ENCODE results near the gene AKAP13.

The AKAP13 gene

DNA sequence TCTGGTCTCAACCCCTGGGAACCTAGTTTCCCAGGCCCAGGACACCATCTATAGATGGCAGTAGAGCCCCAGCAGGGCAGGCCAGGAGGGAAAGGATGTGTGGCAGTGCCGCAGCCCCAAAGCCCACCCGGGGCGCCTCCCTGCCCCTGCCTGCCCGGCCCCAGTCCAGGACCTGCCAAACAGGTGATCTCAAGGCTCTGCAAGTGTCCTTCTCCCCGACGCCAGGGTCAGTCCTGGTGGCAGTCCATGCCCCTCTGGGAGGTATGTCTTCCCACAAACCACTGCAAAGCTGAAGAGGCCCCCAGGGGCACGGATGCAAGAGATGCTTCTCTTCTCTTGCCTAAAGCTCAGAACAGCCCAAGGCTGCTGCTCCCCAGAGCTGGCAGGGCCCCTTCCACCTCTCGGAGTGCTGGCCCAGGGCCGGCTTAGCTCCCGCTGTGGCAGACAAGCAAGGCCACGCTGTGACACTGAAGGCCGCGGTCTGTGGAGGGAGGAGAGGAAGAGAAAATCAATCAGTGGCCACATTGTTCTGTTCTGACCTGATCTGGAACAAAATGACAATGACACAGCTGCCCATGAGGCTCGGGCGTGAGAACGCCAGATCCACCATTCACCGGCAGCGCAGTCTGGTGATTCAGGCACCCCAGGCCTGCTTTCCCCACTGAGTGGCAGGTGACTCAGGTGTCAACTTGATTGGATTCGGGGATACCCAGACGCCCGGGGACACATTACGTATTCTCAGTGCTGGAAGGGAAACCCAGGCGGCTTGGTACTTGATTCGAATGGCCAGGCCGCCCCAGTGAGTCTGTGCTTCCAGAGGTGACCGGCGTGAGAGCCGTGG, 380.3 kb downstream of the AKAP13 start:
- no peak overlapping the region for H3K4me3 ChIP-seq (ENCODE audit: low read depth, low read length)
- no peak for TF ChIP-seq CTCF (IDR thresholded peaks at IDR 0.05; ENCODE audit: low read depth, low read length)
- TF ChIP-seq MYC (IDR thresholded peaks at IDR 0.05; ENCODE audit: low read depth, low read length): no peak
- no peak for TF ChIP-seq MAX (IDR thresholded peaks at IDR 0.05; ENCODE audit: low read depth, low read length)
- no peak for TF ChIP-seq POLR2A (IDR thresholded peaks at IDR 0.05; ENCODE audit: extremely low read depth, insufficient read length)
- no peak for DNase-seq (ENCODE audit: low read depth)

DNA sequence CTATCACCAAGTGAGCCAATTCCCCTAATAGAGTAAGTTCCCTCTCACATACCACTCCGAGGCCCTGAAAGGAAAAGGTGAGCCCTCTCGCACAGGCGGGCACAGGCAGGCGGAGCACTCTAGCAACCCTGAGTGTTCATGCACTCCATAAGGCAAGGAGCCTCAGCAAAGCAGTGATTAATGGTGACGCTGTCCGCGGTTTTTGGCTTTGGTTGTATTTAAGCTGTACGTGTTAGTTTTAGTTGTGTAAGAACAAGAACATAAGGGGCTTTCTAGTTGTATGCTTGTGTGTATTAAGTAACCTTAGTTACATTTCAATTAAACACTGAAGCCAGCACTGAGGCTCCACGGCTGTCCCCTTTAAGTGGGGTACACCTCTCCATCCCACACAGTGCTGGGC, 381.2 kb downstream of the AKAP13 start:
- H3K4me3 ChIP-seq (ENCODE audit: low read depth, low read length): no peak overlapping the region
- DNase-seq (ENCODE audit: low read depth): no peak
- TF ChIP-seq POLR2A (IDR thresholded peaks at IDR 0.05; ENCODE audit: extremely low read depth, insufficient read length) (no peak), MAX (IDR thresholded peaks at IDR 0.05; ENCODE audit: low read depth, low read length) (no peak), MYC (IDR thresholded peaks at IDR 0.05; ENCODE audit: low read depth, low read length) (no peak), CTCF (IDR thresholded peaks at IDR 0.05; ENCODE audit: low read depth, low read length) (no peak)

DNA sequence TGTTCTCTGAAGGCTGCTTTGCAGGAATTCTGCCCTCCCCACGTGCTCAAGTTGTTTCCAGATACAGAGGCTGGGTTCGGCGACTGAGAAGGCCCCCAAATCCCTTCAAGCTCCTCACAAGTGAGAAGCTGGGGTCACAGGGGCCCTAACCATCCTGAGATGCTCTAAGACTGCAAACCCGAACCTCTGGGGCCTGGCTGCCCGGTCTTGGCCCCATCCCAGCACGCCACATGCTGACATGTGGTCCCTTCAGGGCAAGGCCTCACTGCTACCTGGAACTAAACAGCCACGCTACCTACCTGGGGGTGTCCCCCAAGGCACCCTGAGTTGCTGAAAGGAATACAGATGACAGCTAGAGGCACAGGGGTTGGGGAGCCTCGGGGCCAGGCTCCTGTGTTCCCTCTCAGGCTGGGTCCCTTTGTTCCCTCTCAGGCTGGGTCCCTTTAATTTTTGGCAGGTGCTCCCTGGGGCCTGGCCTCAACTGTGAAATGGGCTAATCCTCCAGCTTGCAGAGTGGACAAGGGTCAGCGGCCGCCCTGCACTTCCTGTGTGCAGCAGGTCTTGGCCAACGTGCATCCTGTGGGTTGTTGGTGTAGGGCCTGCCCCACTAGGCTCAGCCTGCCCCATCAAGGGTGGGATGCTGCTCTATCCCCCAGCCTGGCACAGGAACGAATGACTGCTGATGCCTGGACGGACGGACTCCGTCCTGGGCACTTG, 381.8 kb downstream of the AKAP13 start:
- no peak for TF ChIP-seq MAX (IDR thresholded peaks at IDR 0.05; ENCODE audit: low read depth, low read length)
- no peak for TF ChIP-seq MYC (IDR thresholded peaks at IDR 0.05; ENCODE audit: low read depth, low read length)
- no peak for TF ChIP-seq POLR2A (IDR thresholded peaks at IDR 0.05; ENCODE audit: extremely low read depth, insufficient read length)
- no peak for TF ChIP-seq CTCF (IDR thresholded peaks at IDR 0.05; ENCODE audit: low read depth, low read length)
- no peak for DNase-seq (ENCODE audit: low read depth)
- no peak overlapping the region for H3K4me3 ChIP-seq (ENCODE audit: low read depth, low read length)

- no peak for DNase-seq (ENCODE audit: low read depth)
- TF ChIP-seq MYC (IDR thresholded peaks at IDR 0.05; ENCODE audit: low read depth, low read length) (no peak), MAX (IDR thresholded peaks at IDR 0.05; ENCODE audit: low read depth, low read length) (no peak), CTCF (IDR thresholded peaks at IDR 0.05; ENCODE audit: low read depth, low read length) (no peak), POLR2A (IDR thresholded peaks at IDR 0.05; ENCODE audit: extremely low read depth, insufficient read length) (no peak)
These were observed 382.3 kb downstream of the AKAP13 start for GRCh38 chr15:85762756-85763127.

DNA sequence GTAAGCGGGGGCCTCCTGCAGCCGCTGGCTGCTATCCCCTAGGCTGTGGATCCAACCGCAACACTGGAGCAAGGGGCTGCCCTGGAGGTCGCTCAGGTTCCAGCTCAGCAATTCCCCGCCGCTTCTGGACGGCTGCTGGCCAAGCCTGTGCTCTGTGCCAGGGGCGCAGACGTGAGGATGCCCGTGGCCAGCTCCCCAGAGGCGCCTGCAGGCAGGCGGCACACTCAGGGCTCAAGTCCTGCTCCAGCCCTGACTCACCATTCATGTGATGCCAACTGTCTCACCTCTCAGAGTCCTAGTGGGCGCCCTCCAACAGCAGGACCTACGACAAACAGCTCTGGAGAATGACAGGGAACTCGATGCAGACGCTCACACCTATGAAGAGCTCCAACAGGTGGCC, 382.8 kb downstream of the AKAP13 start:
- TF ChIP-seq MAX (IDR thresholded peaks at IDR 0.05; ENCODE audit: low read depth, low read length) (no peak), POLR2A (IDR thresholded peaks at IDR 0.05; ENCODE audit: extremely low read depth, insufficient read length) (no peak), CTCF (IDR thresholded peaks at IDR 0.05; ENCODE audit: low read depth, low read length) (no peak), MYC (IDR thresholded peaks at IDR 0.05; ENCODE audit: low read depth, low read length) (no peak)
- no peak for DNase-seq (ENCODE audit: low read depth)
- no peak overlapping the region for H3K4me3 ChIP-seq (ENCODE audit: low read depth, low read length)

More at GRCh38 chr15:85762756-85763127, 382.3 kb downstream of the AKAP13 start:
- H3K4me3 ChIP-seq (ENCODE audit: low read depth, low read length): no peak overlapping the region

All from NB4 (cell line).